ENCODE results near the gene FCER1G. TPM values are rescaled to one million over a fixed set of nuclear protein-coding genes. Genes with fewer than 3 reads are reported as not detected.

FCER1G gene
- total RNA-seq, 1 experiment from 2014 or later, result not detected

GRCh38 chr1:161185732-161186311 is 29.3 kb upstream of the FCER1G start:
- POLR2A ChIA-PET (ENCODE audit: unreplicated experiment), result interaction anchor here (0.6 kb wide), 1 partner anchor 33 kb away, joined by 6 read pairs; no protein-coding TSS in a partner anchor
- no peak overlapping the region for H3K4me2 ChIP-seq (ENCODE audit: low read length)
- no peak overlapping the region for H2AFZ ChIP-seq (ENCODE audit: low read length)
- H3F3A ChIP-seq (ENCODE audit: low read length, unreplicated experiment), result no peaks in the 10 kb centered on the region
- H3K36me3 ChIP-seq (ENCODE audit: low read depth, low read length), result no peaks in the 10 kb centered on the region
- TF ChIP-seq EZH2 (IDR thresholded peaks at IDR 0.05; ENCODE audit: low read length, unreplicated experiment), result no peak
- TF ChIP-seq EZH2phosphoT487 (IDR thresholded peaks at IDR 0.05; ENCODE audit: borderline replicate concordance, low read length), result no peak
- no peak for TF ChIP-seq CTCF (conservative IDR thresholded peaks at IDR 0.05; ENCODE audit: low read depth, low read length)
- no peaks in the 10 kb centered on the region for H3K9me2 ChIP-seq (replicated peaks; ENCODE audit: low read length)
- ATAC-seq (no peak), DNase-seq (no peak)
- H3K4me3 ChIP-seq (ENCODE audit: low read length), result no peak overlapping the region
- no peaks in the 10 kb centered on the region for H3K9me3 ChIP-seq (ENCODE audit: low read length)
- no peak overlapping the region for H3K27ac ChIP-seq (ENCODE audit: low read length)
- BruUV-seq (replicated peaks), result no TSS peak
- H3K9ac ChIP-seq (ENCODE audit: low read length), result no peak overlapping the region
- CTCF ChIA-PET, result no interaction called here
- intact Hi-C loops (cut with micrococcal nuclease), result loop anchor here (10.0 kb wide), 1 partner anchor 559 kb away; the partner anchor contains the start of gene DUSP12
- no peaks in the 10 kb centered on the region for H3K79me2 ChIP-seq (ENCODE audit: low read length)
- H3K27me3 ChIP-seq (ENCODE audit: low read length), result no peaks in the 10 kb centered on the region
- no peaks in the 10 kb centered on the region for H4K20me1 ChIP-seq (ENCODE audit: low read length)
- peaks cover 15% of the 10 kb centered on the region for H3K4me1 ChIP-seq (ENCODE audit: insufficient read depth, low read length)

GRCh38 chr1:161187311-161187710 is 27.8 kb upstream of the FCER1G start:
- H3K9me3 ChIP-seq (ENCODE audit: low read length), result no peaks in the 10 kb centered on the region
- ATAC-seq (no peak), DNase-seq (no peak)
- BruUV-seq (replicated peaks), result no TSS peak
- TF ChIP-seq CTCF (conservative IDR thresholded peaks at IDR 0.05; ENCODE audit: low read depth, low read length) (no peak), EZH2 (IDR thresholded peaks at IDR 0.05; ENCODE audit: low read length, unreplicated experiment) (no peak), EZH2phosphoT487 (IDR thresholded peaks at IDR 0.05; ENCODE audit: borderline replicate concordance, low read length) (no peak)
- no peaks in the 10 kb centered on the region for H4K20me1 ChIP-seq (ENCODE audit: low read length)
- H3K4me1 ChIP-seq (ENCODE audit: insufficient read depth, low read length), result peaks cover 8% of the 10 kb centered on the region
- no peaks in the 10 kb centered on the region for H3K36me3 ChIP-seq (ENCODE audit: low read depth, low read length)
- POLR2A ChIA-PET (ENCODE audit: unreplicated experiment), result no interaction called here
- no peaks in the 10 kb centered on the region for H3K27me3 ChIP-seq (ENCODE audit: low read length)
- CTCF ChIA-PET, result no interaction called here
- intact Hi-C loops (cut with micrococcal nuclease), result loop anchor here (10.0 kb wide), 1 partner anchor 557 kb away; the partner anchor contains the start of gene DUSP12
- no peak overlapping the region for H3K4me2 ChIP-seq (ENCODE audit: low read length)
- H2AFZ ChIP-seq (ENCODE audit: low read length), result no peak overlapping the region
- no peak overlapping the region for H3K27ac ChIP-seq (ENCODE audit: low read length)
- H3K9ac ChIP-seq (ENCODE audit: low read length), result no peak overlapping the region
- H3F3A ChIP-seq (ENCODE audit: low read length, unreplicated experiment), result no peaks in the 10 kb centered on the region
- no peaks in the 10 kb centered on the region for H3K79me2 ChIP-seq (ENCODE audit: low read length)
- H3K9me2 ChIP-seq (replicated peaks; ENCODE audit: low read length), result no peaks in the 10 kb centered on the region
- H3K4me3 ChIP-seq (ENCODE audit: low read length), result no peak overlapping the region

- Histone ChIP-seq H3K4me2 (ENCODE audit: low read length) (no peak overlapping the region), H3K79me2 (ENCODE audit: low read length) (no peaks in the 10 kb centered on the region), H3K9me2 (replicated peaks; ENCODE audit: low read length) (no peaks in the 10 kb centered on the region), H3K27me3 (ENCODE audit: low read length) (no peaks in the 10 kb centered on the region), H3F3A (ENCODE audit: low read length, unreplicated experiment) (no peaks in the 10 kb centered on the region), H4K20me1 (ENCODE audit: low read length) (no peaks in the 10 kb centered on the region), H2AFZ (ENCODE audit: low read length) (no peak overlapping the region), H3K36me3 (ENCODE audit: low read depth, low read length) (no peaks in the 10 kb centered on the region), H3K27ac (ENCODE audit: low read length) (no peak overlapping the region), H3K4me1 (ENCODE audit: insufficient read depth, low read length) (no peaks in the 10 kb centered on the region), H3K9me3 (ENCODE audit: low read length) (no peaks in the 10 kb centered on the region), H3K4me3 (ENCODE audit: low read length) (no peak overlapping the region), H3K9ac (ENCODE audit: low read length) (no peak overlapping the region)
- ChIA-PET POLR2A (ENCODE audit: unreplicated experiment) (no interaction called here), CTCF (no interaction called here)
- intact Hi-C loops (cut with micrococcal nuclease), result loop anchor here (10.0 kb wide), 1 partner anchor 556 kb away; the partner anchor contains the start of gene DUSP12
- ATAC-seq, result no peak
- DNase-seq, result no peak
- no TSS peak for BruUV-seq (replicated peaks)
- TF ChIP-seq EZH2 (IDR thresholded peaks at IDR 0.05; ENCODE audit: low read length, unreplicated experiment) (no peak), CTCF (conservative IDR thresholded peaks at IDR 0.05; ENCODE audit: low read depth, low read length) (no peak), EZH2phosphoT487 (IDR thresholded peaks at IDR 0.05; ENCODE audit: borderline replicate concordance, low read length) (no peak)
Measured at GRCh38 chr1:161188381-161188780, 26.7 kb upstream of the FCER1G start.
